Neural progenitor cell (in vitro differentiated cells): ENCODE measurements around the gene SCRN1.

Experiments
- CTCF ChIP-seq: fragments of 200-600 bp; sonication (generic); IDR thresholded peaks from 2 replicates; pipeline ENCODE4 v1.5.1; 2017; ENCODE audit warnings: antibody characterized with exemption, mild to moderate bottlenecking
- EZH2phosphoT487 ChIP-seq: fragments of 200-600 bp; sonication (generic); IDR thresholded peaks from 2 replicates; pipeline ENCODE4 v1.6.1; 2017; ENCODE audit warnings: antibody characterized with exemption

- no peak for TF ChIP-seq EZH2phosphoT487
- TF ChIP-seq CTCF: no peak
Measured at GRCh38 chr7:29891766-29892165, 97.8 kb downstream of the SCRN1 start.
